WTC11 (cell line): Measurements from ENCODE around the gene CDH13. TPM values are rescaled to one million over a fixed set of nuclear protein-coding genes. Genes with fewer than 3 reads are reported as not detected.

Experiments used
- ATAC-seq: fragments of 200-7000 bp; cut with Tn5 transposase; 2 replicates; pipeline ENCODE4 v1.10.0; 2021; ENCODE audit warnings: mild to moderate bottlenecking, moderate library complexity
- CTCF ChIA-PET: fragments of 300-600 bp; sonication (Branson Sonifier 250); formaldehyde crosslinking; loops from one replicate; lab custom pipeline; 2021; ENCODE audit warnings: antibody characterized with exemption; lab: Charles Lee
- POLR2A ChIA-PET: fragments of 350-600 bp; sonication (Branson Sonifier 250); formaldehyde crosslinking; loops from one replicate; lab custom pipeline; 2021; ENCODE audit warnings: antibody characterized with exemption; lab: Charles Lee
- DNase-seq: peaks from one replicate; pipeline ENCODE4 v3.0.0; 2021; ENCODE audit warnings: low spot score
- H3K27ac Mint-ChIP-seq: 2 replicates; pipeline ENCODE4 v1.8.0; 2021; ENCODE audit warnings: mixed read lengths
- H3K27me3 Mint-ChIP-seq: 2 replicates; pipeline ENCODE4 v1.8.0; 2021; ENCODE audit warnings: low read depth, mild to moderate bottlenecking, moderate library complexity, mixed read lengths
- H3K36me3 Mint-ChIP-seq: 2 replicates; pipeline ENCODE4 v1.8.0; 2021; ENCODE audit warnings: mixed read lengths
- H3K4me1 Mint-ChIP-seq: 2 replicates; pipeline ENCODE4 v1.8.0; 2022; ENCODE audit warnings: mixed read lengths
- H3K4me3 Mint-ChIP-seq: 2 replicates; pipeline ENCODE4 v1.8.0; 2021; ENCODE audit warnings: mild to moderate bottlenecking, moderate library complexity, mixed read lengths
- H3K9me3 Mint-ChIP-seq: 2 replicates; pipeline ENCODE4 v1.8.0; 2021; ENCODE audit warnings: mixed read lengths
- CREM ChIP-seq: sonication (generic); formaldehyde crosslinking; IDR thresholded peaks from 2 replicates; pipeline ENCODE4 v1.8.1; 2022; ENCODE audit warnings: mild to moderate bottlenecking, missing genetic modification reagents, moderate library complexity
- GABPB1 ChIP-seq: sonication (generic); formaldehyde crosslinking; IDR thresholded peaks from 2 replicates; pipeline ENCODE4 v1.8.1; 2023; ENCODE audit warnings: mild to moderate bottlenecking, missing genetic modification reagents
- JUN ChIP-seq: sonication (generic); formaldehyde crosslinking; IDR thresholded peaks from 2 replicates; pipeline ENCODE4 v1.8.0; 2023; ENCODE audit warnings: mild to moderate bottlenecking, missing genetic modification reagents
- OVOL2 ChIP-seq: fragments of 250-450 bp; sonication (Bioruptor Pico); IDR thresholded peaks from 2 replicates; pipeline ENCODE4 v1.9.0; 2021; ENCODE audit warnings: mild to moderate bottlenecking, borderline replicate concordance
- PRRX2 ChIP-seq: fragments of 250-450 bp; sonication (Bioruptor Pico); IDR thresholded peaks from 2 replicates; pipeline ENCODE4 v1.8.0; 2021; ENCODE audit warnings: mild to moderate bottlenecking
- RELA ChIP-seq: sonication (generic); formaldehyde crosslinking; IDR thresholded peaks from 2 replicates; pipeline ENCODE4 v1.8.1; 2022; ENCODE audit warnings: missing genetic modification reagents, mild to moderate bottlenecking, borderline replicate concordance
- RORB ChIP-seq: fragments of 250-450 bp; sonication (Bioruptor Pico); IDR thresholded peaks from 2 replicates; pipeline ENCODE4 v1.9.0; 2021; ENCODE audit warnings: mild to moderate bottlenecking
- TEAD4 ChIP-seq: sonication (generic); formaldehyde crosslinking; IDR thresholded peaks from 2 replicates; pipeline ENCODE4 v1.8.0; 2022; ENCODE audit warnings: mild to moderate bottlenecking, missing genetic modification reagents
- ZBTB21 ChIP-seq: sonication (generic); formaldehyde crosslinking; IDR thresholded peaks from 2 replicates; pipeline ENCODE4 v1.8.1; 2023; ENCODE audit warnings: mild to moderate bottlenecking, missing genetic modification reagents, borderline replicate concordance
- ZNF219 ChIP-seq: sonication (generic); formaldehyde crosslinking; IDR thresholded peaks from 2 replicates; pipeline ENCODE4 v1.8.0; 2023; ENCODE audit warnings: missing genetic modification reagents, mild to moderate bottlenecking, borderline replicate concordance
- ZNF263 ChIP-seq: sonication (generic); formaldehyde crosslinking; IDR thresholded peaks from 2 replicates; pipeline ENCODE4 v1.8.1; 2022; ENCODE audit warnings: low read depth, mild to moderate bottlenecking, moderate library complexity, missing genetic modification reagents
- ZNF317 ChIP-seq: sonication (generic); formaldehyde crosslinking; IDR thresholded peaks from 2 replicates; pipeline ENCODE4 v1.8.1; 2023; ENCODE audit warnings: low read depth, mild to moderate bottlenecking, moderate library complexity, missing genetic modification reagents, borderline replicate concordance
- ZNF416 ChIP-seq: fragments of 250-450 bp; sonication (Bioruptor Pico); IDR thresholded peaks from 2 replicates; pipeline ENCODE4 v1.9.0; 2021; ENCODE audit warnings: mild to moderate bottlenecking, inconsistent platforms
- ZNF671 ChIP-seq: fragments of 250-450 bp; sonication (Bioruptor Pico); IDR thresholded peaks from 2 replicates; pipeline ENCODE4 v1.8.0; 2021; ENCODE audit warnings: mild to moderate bottlenecking
- total RNA-seq: library from RNA; stranded (reverse); gene quantifications from 3 replicates; pipeline ENCODE4 v1.2.3, GENCODE V29; 2021
- TF ChIP-seq, protein P1 (sequence below): sonication (generic); formaldehyde crosslinking; IDR thresholded peaks from 2 replicates; pipeline ENCODE4 v1.8.1; 2022; ENCODE audit warnings: missing genetic modification reagents, borderline replicate concordance
- TF ChIP-seq, protein P2 (sequence below): fragments of 250-450 bp; sonication (Bioruptor Pico); IDR thresholded peaks from 2 replicates; pipeline ENCODE4 v1.9.0; 2021; ENCODE audit warnings: mild to moderate bottlenecking, borderline replicate concordance
- TF ChIP-seq, protein P3 (sequence below): sonication (generic); formaldehyde crosslinking; conservative IDR thresholded peaks from 2 replicates; pipeline ENCODE4 v1.8.1; 2023; ENCODE audit warnings: mild to moderate bottlenecking, low read depth, missing genetic modification reagents, moderate library complexity
- TF ChIP-seq, protein P4 (sequence below): fragments of 250-450 bp; sonication (Bioruptor Pico); IDR thresholded peaks from 2 replicates; pipeline ENCODE4 v1.9.0; 2021; ENCODE audit warnings: moderate library complexity, mild to moderate bottlenecking, inconsistent platforms, borderline replicate concordance

Gene CDH13
- total RNA-seq, 1 experiment from 2014 or later: 0.81 TPM

DNA sequence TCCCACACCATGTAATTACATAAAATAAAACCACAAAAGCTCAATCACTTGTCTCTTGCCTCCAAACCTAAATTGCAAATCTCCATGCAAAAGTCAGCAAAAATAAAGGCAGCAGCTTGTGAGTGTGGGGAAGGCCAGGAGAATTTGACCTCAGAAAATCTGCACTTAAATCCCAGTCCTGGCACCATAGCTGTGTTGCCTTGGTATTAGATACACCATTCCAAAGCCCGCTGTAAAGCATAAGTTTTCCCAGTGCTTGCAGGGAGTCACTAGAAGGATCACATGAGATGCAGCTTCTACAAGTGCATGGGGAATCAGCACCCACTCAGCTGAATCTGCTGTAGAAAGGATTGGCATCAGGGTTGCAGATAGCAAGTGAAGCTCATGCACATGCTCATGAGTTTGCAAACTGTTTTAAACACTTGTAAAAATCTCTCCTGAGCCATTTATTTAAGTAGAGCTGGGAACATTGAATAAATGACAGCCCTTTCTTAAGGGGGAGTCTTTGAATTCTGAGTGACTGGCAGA lies 686.0 kb downstream of the CDH13 start (continued):
- TF ChIP-seq, protein P1, sequence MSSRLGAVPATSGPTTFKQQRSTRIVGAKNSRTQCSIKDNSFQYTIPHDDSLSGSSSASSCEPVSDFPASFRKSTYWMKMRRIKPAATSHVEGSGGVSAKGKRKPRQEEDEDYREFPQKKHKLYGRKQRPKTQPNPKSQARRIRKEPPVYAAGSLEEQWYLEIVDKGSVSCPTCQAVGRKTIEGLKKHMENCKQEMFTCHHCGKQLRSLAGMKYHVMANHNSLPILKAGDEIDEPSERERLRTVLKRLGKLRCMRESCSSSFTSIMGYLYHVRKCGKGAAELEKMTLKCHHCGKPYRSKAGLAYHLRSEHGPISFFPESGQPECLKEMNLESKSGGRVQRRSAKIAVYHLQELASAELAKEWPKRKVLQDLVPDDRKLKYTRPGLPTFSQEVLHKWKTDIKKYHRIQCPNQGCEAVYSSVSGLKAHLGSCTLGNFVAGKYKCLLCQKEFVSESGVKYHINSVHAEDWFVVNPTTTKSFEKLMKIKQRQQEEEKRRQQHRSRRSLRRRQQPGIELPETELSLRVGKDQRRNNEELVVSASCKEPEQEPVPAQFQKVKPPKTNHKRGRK (CRISPR knock-in tag): no peak
- no peak for TF ChIP-seq ZNF671 (CRISPR knock-in tag)

DNA sequence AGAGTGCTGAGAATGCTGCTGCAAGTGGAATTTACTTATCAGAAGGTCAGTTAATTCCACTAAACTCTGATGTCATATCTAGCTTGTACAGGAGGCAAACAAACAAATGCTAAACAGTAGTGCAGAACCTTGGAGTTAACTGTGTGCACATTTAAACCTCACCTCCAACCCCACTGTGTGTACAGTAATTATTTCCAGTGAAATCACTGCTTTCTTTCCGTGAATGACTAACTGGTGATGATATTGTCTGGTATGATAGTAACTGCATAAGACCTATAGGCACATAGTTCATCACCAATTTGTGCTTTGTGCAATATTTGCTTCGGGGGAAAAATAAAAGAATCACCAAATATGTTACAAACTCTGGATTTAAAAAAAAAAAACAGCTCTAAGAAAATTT lies 688.5 kb downstream of the CDH13 start:
- Mint-ChIP-seq H3K27me3 (no peaks in the 10 kb centered on the region), H3K36me3 (no peaks in the 10 kb centered on the region), H3K27ac (no peak overlapping the region), H3K4me3 (no peak overlapping the region), H3K4me1 (no peaks in the 10 kb centered on the region; the same call in 1 of the 2 replicates), H3K9me3 (no peaks in the 10 kb centered on the region)
- ChIA-PET CTCF (no interaction called here), POLR2A (no interaction called here)
- ATAC-seq (no peak), DNase-seq (no peak)
- no peak for TF ChIP-seq CREM (CRISPR knock-in tag)

DNA sequence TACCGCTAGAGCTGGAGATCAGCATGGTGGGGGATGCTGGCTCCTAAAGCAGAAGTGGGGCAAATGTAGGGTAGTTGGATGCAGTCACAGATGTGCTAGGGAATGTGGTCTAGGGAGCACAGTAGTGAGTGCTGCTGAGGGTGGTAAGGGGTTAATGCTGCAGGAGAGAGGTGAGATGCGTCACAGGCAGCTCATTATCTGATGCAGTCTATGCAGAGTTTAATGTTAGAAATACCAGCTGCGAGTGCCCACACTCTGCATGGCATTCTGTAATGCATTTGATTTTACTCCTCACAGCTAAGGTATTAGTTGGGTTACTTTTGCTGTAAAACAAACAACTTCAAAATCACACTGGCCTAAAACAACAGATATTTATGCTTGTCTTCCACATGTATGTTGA lies 689.7 kb downstream of the CDH13 start:
- no peak overlapping the region for H3K4me3 Mint-ChIP-seq
- ATAC-seq: no peak
- DNase-seq: no peak
- CTCF ChIA-PET: no interaction called here
- H3K4me1 Mint-ChIP-seq: no peaks in the 10 kb centered on the region; the same call in 1 of the 2 replicates
- no peak for TF ChIP-seq GABPB1 (CRISPR knock-in tag)
- TF ChIP-seq ZNF219 (CRISPR knock-in tag): no peak
- TF ChIP-seq ZNF317 (CRISPR knock-in tag): no peak
- no peak overlapping the region for H3K27ac Mint-ChIP-seq
- no peaks in the 10 kb centered on the region for H3K27me3 Mint-ChIP-seq
- POLR2A ChIA-PET: no interaction called here
- no peaks in the 10 kb centered on the region for H3K9me3 Mint-ChIP-seq
- no peaks in the 10 kb centered on the region for H3K36me3 Mint-ChIP-seq

DNA sequence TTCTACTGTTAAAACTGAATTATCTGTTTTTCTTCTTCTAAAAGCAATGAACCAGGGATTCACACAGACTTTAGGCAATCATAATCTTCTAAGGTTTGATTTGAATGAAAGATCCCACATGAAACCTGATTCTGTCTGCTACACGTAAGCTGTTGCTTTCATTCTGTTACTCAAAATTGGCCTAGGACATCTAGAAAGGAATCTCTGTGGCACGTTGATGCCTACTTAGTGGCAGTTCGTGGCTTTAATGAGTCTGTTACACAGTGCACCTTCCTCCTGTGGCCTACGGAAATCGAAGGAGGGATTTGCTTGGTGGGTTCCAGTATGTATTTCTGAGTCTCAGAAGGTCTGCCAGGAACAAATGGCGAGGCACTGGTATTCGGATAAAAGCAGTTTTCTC lies 691.6 kb downstream of the CDH13 start:
- DNase-seq (no peak), ATAC-seq (no peak)
- CTCF ChIA-PET: interaction anchor here (0.6 kb wide), 1 partner anchor 17 kb away, joined by 3 read pairs; no protein-coding TSS in a partner anchor
- TF ChIP-seq OVOL2 (CRISPR knock-in tag): no peak
- no peak for TF ChIP-seq TEAD4
- TF ChIP-seq, protein P2, sequence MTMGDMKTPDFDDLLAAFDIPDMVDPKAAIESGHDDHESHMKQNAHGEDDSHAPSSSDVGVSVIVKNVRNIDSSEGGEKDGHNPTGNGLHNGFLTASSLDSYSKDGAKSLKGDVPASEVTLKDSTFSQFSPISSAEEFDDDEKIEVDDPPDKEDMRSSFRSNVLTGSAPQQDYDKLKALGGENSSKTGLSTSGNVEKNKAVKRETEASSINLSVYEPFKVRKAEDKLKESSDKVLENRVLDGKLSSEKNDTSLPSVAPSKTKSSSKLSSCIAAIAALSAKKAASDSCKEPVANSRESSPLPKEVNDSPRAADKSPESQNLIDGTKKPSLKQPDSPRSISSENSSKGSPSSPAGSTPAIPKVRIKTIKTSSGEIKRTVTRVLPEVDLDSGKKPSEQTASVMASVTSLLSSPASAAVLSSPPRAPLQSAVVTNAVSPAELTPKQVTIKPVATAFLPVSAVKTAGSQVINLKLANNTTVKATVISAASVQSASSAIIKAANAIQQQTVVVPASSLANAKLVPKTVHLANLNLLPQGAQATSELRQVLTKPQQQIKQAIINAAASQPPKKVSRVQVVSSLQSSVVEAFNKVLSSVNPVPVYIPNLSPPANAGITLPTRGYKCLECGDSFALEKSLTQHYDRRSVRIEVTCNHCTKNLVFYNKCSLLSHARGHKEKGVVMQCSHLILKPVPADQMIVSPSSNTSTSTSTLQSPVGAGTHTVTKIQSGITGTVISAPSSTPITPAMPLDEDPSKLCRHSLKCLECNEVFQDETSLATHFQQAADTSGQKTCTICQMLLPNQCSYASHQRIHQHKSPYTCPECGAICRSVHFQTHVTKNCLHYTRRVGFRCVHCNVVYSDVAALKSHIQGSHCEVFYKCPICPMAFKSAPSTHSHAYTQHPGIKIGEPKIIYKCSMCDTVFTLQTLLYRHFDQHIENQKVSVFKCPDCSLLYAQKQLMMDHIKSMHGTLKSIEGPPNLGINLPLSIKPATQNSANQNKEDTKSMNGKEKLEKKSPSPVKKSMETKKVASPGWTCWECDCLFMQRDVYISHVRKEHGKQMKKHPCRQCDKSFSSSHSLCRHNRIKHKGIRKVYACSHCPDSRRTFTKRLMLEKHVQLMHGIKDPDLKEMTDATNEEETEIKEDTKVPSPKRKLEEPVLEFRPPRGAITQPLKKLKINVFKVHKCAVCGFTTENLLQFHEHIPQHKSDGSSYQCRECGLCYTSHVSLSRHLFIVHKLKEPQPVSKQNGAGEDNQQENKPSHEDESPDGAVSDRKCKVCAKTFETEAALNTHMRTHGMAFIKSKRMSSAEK (CRISPR knock-in tag): no peak
- TF ChIP-seq RELA (CRISPR knock-in tag): no peak
- no peak overlapping the region for H3K27ac Mint-ChIP-seq
- H3K27me3 Mint-ChIP-seq: no peaks in the 10 kb centered on the region
- no peaks in the 10 kb centered on the region for H3K4me1 Mint-ChIP-seq
- H3K4me3 Mint-ChIP-seq: no peak overlapping the region
- no peaks in the 10 kb centered on the region for H3K36me3 Mint-ChIP-seq
- no peaks in the 10 kb centered on the region for H3K9me3 Mint-ChIP-seq
- POLR2A ChIA-PET: no interaction called here

DNA sequence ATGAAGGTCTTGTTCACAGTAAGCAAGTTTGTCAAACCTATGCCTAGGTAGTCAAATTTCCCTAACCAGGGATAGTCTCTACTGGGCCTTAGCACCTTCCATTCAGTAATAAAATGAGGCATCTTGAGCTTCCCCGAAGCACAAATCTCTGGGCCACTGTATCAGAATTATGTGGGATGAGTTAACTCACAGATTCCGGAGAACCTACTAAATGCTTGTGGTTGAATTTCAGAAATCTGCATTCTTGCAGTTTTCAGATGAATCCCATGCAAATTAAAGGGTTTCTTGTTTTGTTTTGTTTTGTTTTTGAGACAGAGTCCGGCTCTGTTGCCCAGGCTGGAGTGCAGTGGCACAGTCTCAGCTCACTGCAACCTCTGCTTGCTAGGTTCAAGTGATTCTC lies 702.2 kb downstream of the CDH13 start:
- Mint-ChIP-seq H3K27me3 (no peaks in the 10 kb centered on the region), H3K27ac (no peak overlapping the region), H3K4me1 (no peaks in the 10 kb centered on the region), H3K4me3 (no peak overlapping the region), H3K36me3 (no peaks in the 10 kb centered on the region), H3K9me3 (peaks cover 6% of the 10 kb centered on the region)
- ChIA-PET CTCF (interaction anchor here (0.9 to 1.5 kb wide), 2 partner anchors 17 to 216 kb away, joined by 3 to 4 read pairs; no protein-coding TSS in a partner anchor), POLR2A (no interaction called here)
- DNase-seq: no peak
- ATAC-seq: no peak
- TF ChIP-seq RELA (CRISPR knock-in tag) (no peak), PRRX2 (CRISPR knock-in tag) (no peak), ZNF416 (CRISPR knock-in tag) (no peak), JUN (CRISPR knock-in tag) (no peak), ZNF317 (CRISPR knock-in tag) (no peak), ZBTB21 (CRISPR knock-in tag) (no peak), RORB (CRISPR knock-in tag) (no peak), ZNF263 (CRISPR knock-in tag) (no peak)
- TF ChIP-seq, protein P3, sequence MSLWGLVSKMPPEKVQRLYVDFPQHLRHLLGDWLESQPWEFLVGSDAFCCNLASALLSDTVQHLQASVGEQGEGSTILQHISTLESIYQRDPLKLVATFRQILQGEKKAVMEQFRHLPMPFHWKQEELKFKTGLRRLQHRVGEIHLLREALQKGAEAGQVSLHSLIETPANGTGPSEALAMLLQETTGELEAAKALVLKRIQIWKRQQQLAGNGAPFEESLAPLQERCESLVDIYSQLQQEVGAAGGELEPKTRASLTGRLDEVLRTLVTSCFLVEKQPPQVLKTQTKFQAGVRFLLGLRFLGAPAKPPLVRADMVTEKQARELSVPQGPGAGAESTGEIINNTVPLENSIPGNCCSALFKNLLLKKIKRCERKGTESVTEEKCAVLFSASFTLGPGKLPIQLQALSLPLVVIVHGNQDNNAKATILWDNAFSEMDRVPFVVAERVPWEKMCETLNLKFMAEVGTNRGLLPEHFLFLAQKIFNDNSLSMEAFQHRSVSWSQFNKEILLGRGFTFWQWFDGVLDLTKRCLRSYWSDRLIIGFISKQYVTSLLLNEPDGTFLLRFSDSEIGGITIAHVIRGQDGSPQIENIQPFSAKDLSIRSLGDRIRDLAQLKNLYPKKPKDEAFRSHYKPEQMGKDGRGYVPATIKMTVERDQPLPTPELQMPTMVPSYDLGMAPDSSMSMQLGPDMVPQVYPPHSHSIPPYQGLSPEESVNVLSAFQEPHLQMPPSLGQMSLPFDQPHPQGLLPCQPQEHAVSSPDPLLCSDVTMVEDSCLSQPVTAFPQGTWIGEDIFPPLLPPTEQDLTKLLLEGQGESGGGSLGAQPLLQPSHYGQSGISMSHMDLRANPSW: no peak
- TF ChIP-seq, protein P4, sequence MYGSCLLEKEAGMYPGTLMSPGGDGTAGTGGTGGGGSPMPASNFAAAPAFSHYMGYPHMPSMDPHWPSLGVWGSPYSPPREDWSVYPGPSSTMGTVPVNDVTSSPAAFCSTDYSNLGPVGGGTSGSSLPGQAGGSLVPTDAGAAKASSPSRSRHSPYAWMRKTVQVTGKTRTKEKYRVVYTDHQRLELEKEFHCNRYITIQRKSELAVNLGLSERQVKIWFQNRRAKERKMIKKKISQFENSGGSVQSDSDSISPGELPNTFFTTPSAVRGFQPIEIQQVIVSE: no peak
